Tibial nerve (tissue), 4 donors: ENCODE results near the gene ANAPC16.

Experiments used
- EP300 ChIP-seq, 2 donors: sonication (generic); formaldehyde crosslinking; IDR thresholded peaks; one replicate each; pipeline ENCODE4 v1.6.1; 2017; ENCODE audit warnings: antibody characterized with exemption in 2 of 2, mild to moderate bottlenecking in 1 of 2
- POLR2A ChIP-seq, 2 donors: fragments of 450-650 bp; IDR thresholded peaks; one replicate each; pipeline ENCODE4 v1.6.1; 2017; ENCODE audit warnings: antibody characterized with exemption in 2 of 2, mild to moderate bottlenecking in 2 of 2, moderate library complexity in 2 of 2
- TF ChIP-seq, protein P1 (sequence below), 5 experiments: fragments of 200-600 bp in 3 of 5; fragments of 450-650 bp in 2 of 5; sonication (generic) in 3 of 5; IDR thresholded peaks; one replicate each; pipeline ENCODE4 v1.5.1; 2016 to 2019; ENCODE audit warnings: antibody characterized with exemption in 5 of 5, mild to moderate bottlenecking in 3 of 5, moderate library complexity in 2 of 5

DNA sequence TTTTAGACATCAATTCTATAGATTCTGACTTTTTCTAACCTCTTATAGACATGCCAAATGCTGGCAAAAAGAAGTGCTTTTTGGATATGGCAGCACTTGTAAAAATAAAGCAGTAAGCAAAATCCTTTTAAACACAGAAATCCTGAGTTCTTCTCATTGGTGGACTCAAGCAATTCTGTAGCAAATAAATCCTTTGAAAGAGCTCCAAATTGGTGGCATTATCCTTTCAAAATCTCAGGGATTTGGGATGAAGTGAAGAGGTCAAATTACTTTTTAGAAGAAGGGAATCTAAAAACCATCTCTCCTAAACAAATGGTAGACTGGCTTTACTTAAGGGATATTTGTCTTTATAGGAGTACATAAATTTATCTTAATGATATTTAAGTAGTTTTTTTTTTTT lies 17.8 kb downstream of the ANAPC16 start:
- TF ChIP-seq, protein P1, sequence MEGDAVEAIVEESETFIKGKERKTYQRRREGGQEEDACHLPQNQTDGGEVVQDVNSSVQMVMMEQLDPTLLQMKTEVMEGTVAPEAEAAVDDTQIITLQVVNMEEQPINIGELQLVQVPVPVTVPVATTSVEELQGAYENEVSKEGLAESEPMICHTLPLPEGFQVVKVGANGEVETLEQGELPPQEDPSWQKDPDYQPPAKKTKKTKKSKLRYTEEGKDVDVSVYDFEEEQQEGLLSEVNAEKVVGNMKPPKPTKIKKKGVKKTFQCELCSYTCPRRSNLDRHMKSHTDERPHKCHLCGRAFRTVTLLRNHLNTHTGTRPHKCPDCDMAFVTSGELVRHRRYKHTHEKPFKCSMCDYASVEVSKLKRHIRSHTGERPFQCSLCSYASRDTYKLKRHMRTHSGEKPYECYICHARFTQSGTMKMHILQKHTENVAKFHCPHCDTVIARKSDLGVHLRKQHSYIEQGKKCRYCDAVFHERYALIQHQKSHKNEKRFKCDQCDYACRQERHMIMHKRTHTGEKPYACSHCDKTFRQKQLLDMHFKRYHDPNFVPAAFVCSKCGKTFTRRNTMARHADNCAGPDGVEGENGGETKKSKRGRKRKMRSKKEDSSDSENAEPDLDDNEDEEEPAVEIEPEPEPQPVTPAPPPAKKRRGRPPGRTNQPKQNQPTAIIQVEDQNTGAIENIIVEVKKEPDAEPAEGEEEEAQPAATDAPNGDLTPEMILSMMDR (IDR thresholded peaks at IDR 0.05) = no peak
- no peak for TF ChIP-seq EP300 (IDR thresholded peaks at IDR 0.05)
- TF ChIP-seq POLR2A (IDR thresholded peaks at IDR 0.05) = no peak
